ENCODE measurements around the gene STAT5A. TPM values are rescaled to one million over a fixed set of nuclear protein-coding genes. Genes with fewer than 3 reads are reported as not detected.
"Not testable (repeated sequence)": the region's sequence is repeated elsewhere in the genome, so short reads cannot be mapped to it uniquely, and the experiment has no call there.

The STAT5A gene
- polyA plus RNA-seq, 1 experiment, result 5.3 TPM

DNA sequence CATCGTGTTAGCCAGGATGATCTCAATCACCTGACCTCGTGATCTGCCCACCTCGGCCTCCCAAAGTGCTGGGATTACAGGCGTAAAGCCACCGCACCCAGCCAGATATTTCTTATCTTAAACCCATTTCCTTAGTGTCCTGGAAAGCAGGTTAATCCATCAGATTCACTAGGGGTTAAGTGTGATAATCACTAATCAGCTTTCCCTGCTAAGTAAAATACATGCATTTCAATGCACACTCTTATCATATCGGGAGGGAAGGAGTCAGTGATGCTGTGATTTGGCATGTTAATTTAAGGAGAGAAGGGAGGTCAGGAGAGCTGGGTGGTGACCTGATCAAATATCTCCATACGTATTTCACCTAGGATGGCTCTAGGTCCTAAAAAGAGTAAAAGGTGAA is 70.8 kb downstream of the STAT5A start:
- POLR2A ChIA-PET, result interaction anchor here (0.9 kb wide), 1 partner anchor 29 kb away, joined by 3 read pairs; the partner anchor contains the start of gene STAT3

DNA sequence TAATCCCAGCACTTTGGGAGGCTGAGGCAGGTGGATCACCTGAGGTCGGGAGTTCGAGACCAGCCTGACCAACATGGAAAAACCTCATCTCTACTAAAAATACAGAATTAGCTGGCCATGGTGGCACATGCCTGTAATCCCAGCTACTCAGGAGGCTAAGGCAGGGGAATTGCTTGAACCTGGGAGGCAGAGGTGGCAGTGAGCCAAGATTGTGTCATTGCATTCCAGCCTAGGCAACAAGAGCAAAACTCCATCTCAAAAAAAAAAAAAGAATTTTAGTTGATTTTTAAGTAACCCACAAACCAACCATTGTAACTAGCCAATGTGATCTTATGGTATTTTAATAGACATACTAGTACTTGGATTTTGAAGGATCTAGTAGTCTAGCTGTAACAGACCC is 72.1 kb downstream of the STAT5A start:
- POLR2A ChIA-PET; CTCF ChIA-PET; DNase-seq (ENCODE audit: low read depth, low spot score); H3K27me3 ChIP-seq (ENCODE audit: control insufficient read depth, insufficient read depth, low read length); H3K27ac ChIP-seq (ENCODE audit: low read depth, low read length); H3K9me3 ChIP-seq (ENCODE audit: control insufficient read depth, insufficient read depth, low read length); H3K4me3 ChIP-seq (ENCODE audit: low read depth, low read length): not testable (repeated sequence)

More for the DNA sequence above, 70.8 kb downstream of the STAT5A start:
- TF ChIP-seq, protein P1, sequence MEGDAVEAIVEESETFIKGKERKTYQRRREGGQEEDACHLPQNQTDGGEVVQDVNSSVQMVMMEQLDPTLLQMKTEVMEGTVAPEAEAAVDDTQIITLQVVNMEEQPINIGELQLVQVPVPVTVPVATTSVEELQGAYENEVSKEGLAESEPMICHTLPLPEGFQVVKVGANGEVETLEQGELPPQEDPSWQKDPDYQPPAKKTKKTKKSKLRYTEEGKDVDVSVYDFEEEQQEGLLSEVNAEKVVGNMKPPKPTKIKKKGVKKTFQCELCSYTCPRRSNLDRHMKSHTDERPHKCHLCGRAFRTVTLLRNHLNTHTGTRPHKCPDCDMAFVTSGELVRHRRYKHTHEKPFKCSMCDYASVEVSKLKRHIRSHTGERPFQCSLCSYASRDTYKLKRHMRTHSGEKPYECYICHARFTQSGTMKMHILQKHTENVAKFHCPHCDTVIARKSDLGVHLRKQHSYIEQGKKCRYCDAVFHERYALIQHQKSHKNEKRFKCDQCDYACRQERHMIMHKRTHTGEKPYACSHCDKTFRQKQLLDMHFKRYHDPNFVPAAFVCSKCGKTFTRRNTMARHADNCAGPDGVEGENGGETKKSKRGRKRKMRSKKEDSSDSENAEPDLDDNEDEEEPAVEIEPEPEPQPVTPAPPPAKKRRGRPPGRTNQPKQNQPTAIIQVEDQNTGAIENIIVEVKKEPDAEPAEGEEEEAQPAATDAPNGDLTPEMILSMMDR (IDR thresholded peaks at IDR 0.05; ENCODE audit: low read depth, low read length), result no peak
- Histone ChIP-seq H3K27me3 (ENCODE audit: control insufficient read depth, insufficient read depth, low read length) (no peaks in the 10 kb centered on the region), H3K9me3 (ENCODE audit: control insufficient read depth, insufficient read depth, low read length) (no peaks in the 10 kb centered on the region), H3K4me3 (ENCODE audit: low read depth, low read length) (no peak overlapping the region), H3K27ac (ENCODE audit: low read depth, low read length) (no peak overlapping the region)
- CTCF ChIA-PET, result no interaction called here
- DNase-seq (ENCODE audit: low read depth, low spot score), result no peak

Other genes with a start within 250 kb of the STAT5A start
- gene C17orf113, start 237.9 kb upstream of the STAT5A start, polyA plus RNA-seq (2011; rRNA removed), result 0.07 and 0.09 TPM in 2 replicates
- not detected in 2 replicates for gene ZNF385C, start 190.0 kb upstream of the STAT5A start, polyA plus RNA-seq (2011; rRNA removed)
- gene DHX58, start 175.8 kb upstream of the STAT5A start, polyA plus RNA-seq (2011; rRNA removed), result 2.0 and 2.9 TPM in 2 replicates
- 13.6 and 15.5 TPM in 2 replicates for gene KAT2A, start 167.1 kb upstream of the STAT5A start, polyA plus RNA-seq (2011; rRNA removed)
- gene HSPB9, start 165.7 kb upstream of the STAT5A start, polyA plus RNA-seq (2011; rRNA removed), result not detected in 2 replicates
- 134 and 163 TPM in 2 replicates for gene RAB5C, start 133.5 kb upstream of the STAT5A start, polyA plus RNA-seq (2011; rRNA removed)
- 0.01 and 0.02 TPM in 2 replicates for gene KCNH4, start 107.4 kb upstream of the STAT5A start, polyA plus RNA-seq (2011; rRNA removed)
- gene HCRT, start 103.0 kb upstream of the STAT5A start, polyA plus RNA-seq (2011; rRNA removed), result not detected in 2 replicates
- 5.1 and 7.0 TPM in 2 replicates for gene GHDC, start 94.0 kb upstream of the STAT5A start, polyA plus RNA-seq (2011; rRNA removed)
- 31.5 and 34.0 TPM in 2 replicates for gene STAT5B, start 12.1 kb upstream of the STAT5A start, polyA plus RNA-seq (2011; rRNA removed)
- 77.1 and 83.4 TPM in 2 replicates for gene STAT3, start 99.9 kb downstream of the STAT5A start, polyA plus RNA-seq (2011; rRNA removed)
- 326 and 390 TPM in 2 replicates for gene CAVIN1, start 134.8 kb downstream of the STAT5A start, polyA plus RNA-seq (2011; rRNA removed)
- gene ATP6V0A1, start 170.4 kb downstream of the STAT5A start, polyA plus RNA-seq (2011; rRNA removed), result 22.3 and 30.8 TPM in 2 replicates
- 11.9 and 17.2 TPM in 2 replicates for gene NAGLU, start 247.7 kb downstream of the STAT5A start, polyA plus RNA-seq (2011; rRNA removed)